ENCODE data around the gene UNC5C. TPM values are rescaled to one million over a fixed set of nuclear protein-coding genes. Genes with fewer than 3 reads are reported as not detected.

UNC5C gene
- total RNA-seq, 1 experiment from 2014 or later = 0.11 TPM

- DNase-seq (ENCODE audit: low spot score) = no peak
- Histone ChIP-seq H3K27me3 (replicated peaks; ENCODE audit: insufficient read depth, low read depth, low read length, poor library complexity) (no peaks in the 10 kb centered on the region), H3K36me3 (ENCODE audit: insufficient read depth, low read length, poor library complexity, severe bottlenecking) (no peaks in the 10 kb centered on the region), H3K9me3 (ENCODE audit: low read depth, low read length, poor library complexity, severe bottlenecking) (no peaks in the 10 kb centered on the region), H3K4me1 (ENCODE audit: insufficient read depth, low read length, poor library complexity, severe bottlenecking) (no peaks in the 10 kb centered on the region), H3K4me3 (ENCODE audit: low read depth, low read length, poor library complexity, severe bottlenecking) (no peak overlapping the region), H3K27ac (ENCODE audit: low read depth, low read length, poor library complexity, severe bottlenecking) (no peak overlapping the region)
- intact Hi-C loops (cut with micrococcal nuclease; ENCODE audit: unreplicated experiment) = no loop called here
- POLR2A ChIA-PET (ENCODE audit: low non-redundant PET) = no interaction called here
- CTCF ChIA-PET = no interaction called here
- BruUV-seq (replicated peaks) = no TSS peak
- no peak for TF ChIP-seq CTCF (conservative IDR thresholded peaks at IDR 0.05; ENCODE audit: low read depth, low read length)
- TF ChIP-seq EZH2 (IDR thresholded peaks at IDR 0.05; ENCODE audit: borderline replicate concordance, low read depth, low read length, poor library complexity, severe bottlenecking) = no peak
Observed at GRCh38 chr4:95537191-95537590, 11.6 kb downstream of the UNC5C start.

DNA sequence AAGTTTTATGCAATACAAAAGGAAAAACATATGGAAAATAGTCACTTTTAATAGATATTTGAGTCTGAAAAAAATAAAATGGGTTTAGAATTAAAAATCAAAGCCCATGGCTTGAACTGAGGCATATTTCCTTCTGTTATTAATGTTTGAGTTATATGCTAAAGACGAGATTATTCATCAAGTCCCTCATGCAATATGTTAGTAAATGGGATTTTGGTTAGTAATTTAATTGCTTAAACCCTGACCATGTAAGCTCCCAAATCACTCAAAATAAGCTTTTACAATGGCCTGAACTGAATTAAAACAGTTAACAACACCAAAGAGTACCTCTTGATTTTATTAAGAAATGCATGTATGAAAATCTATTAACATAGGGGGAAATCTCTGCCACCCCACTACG lies 12.1 kb downstream of the UNC5C start:
- no peaks in the 10 kb centered on the region for H3K27me3 ChIP-seq (replicated peaks; ENCODE audit: insufficient read depth, low read depth, low read length, poor library complexity)
- no peaks in the 10 kb centered on the region for H3K9me3 ChIP-seq (ENCODE audit: low read depth, low read length, poor library complexity, severe bottlenecking)
- H3K36me3 ChIP-seq (ENCODE audit: insufficient read depth, low read length, poor library complexity, severe bottlenecking) = no peaks in the 10 kb centered on the region
- no peak for DNase-seq (ENCODE audit: low spot score)
- H3K4me3 ChIP-seq (ENCODE audit: low read depth, low read length, poor library complexity, severe bottlenecking) = no peak overlapping the region
- BruUV-seq (replicated peaks) = no TSS peak
- no peaks in the 10 kb centered on the region for H3K4me1 ChIP-seq (ENCODE audit: insufficient read depth, low read length, poor library complexity, severe bottlenecking)
- no peak for TF ChIP-seq EZH2 (IDR thresholded peaks at IDR 0.05; ENCODE audit: borderline replicate concordance, low read depth, low read length, poor library complexity, severe bottlenecking)
- no peak for TF ChIP-seq CTCF (conservative IDR thresholded peaks at IDR 0.05; ENCODE audit: low read depth, low read length)
- H3K27ac ChIP-seq (ENCODE audit: low read depth, low read length, poor library complexity, severe bottlenecking) = no peak overlapping the region
- CTCF ChIA-PET = no interaction called here
- POLR2A ChIA-PET (ENCODE audit: low non-redundant PET) = no interaction called here
- intact Hi-C loops (cut with micrococcal nuclease; ENCODE audit: unreplicated experiment) = no loop called here

- Histone ChIP-seq H3K27me3 (replicated peaks; ENCODE audit: insufficient read depth, low read depth, low read length, poor library complexity) (no peaks in the 10 kb centered on the region), H3K4me3 (ENCODE audit: low read depth, low read length, poor library complexity, severe bottlenecking) (no peak overlapping the region), H3K9me3 (ENCODE audit: low read depth, low read length, poor library complexity, severe bottlenecking) (no peaks in the 10 kb centered on the region), H3K27ac (ENCODE audit: low read depth, low read length, poor library complexity, severe bottlenecking) (no peak overlapping the region), H3K4me1 (ENCODE audit: insufficient read depth, low read length, poor library complexity, severe bottlenecking) (no peaks in the 10 kb centered on the region), H3K36me3 (ENCODE audit: insufficient read depth, low read length, poor library complexity, severe bottlenecking) (no peaks in the 10 kb centered on the region)
- CTCF ChIA-PET = no interaction called here
- TF ChIP-seq CTCF (conservative IDR thresholded peaks at IDR 0.05; ENCODE audit: low read depth, low read length) (no peak), EZH2 (IDR thresholded peaks at IDR 0.05; ENCODE audit: borderline replicate concordance, low read depth, low read length, poor library complexity, severe bottlenecking) (no peak)
- POLR2A ChIA-PET (ENCODE audit: low non-redundant PET) = no interaction called here
- DNase-seq (ENCODE audit: low spot score) = no peak
- no TSS peak for BruUV-seq (replicated peaks)
- intact Hi-C loops (cut with micrococcal nuclease; ENCODE audit: unreplicated experiment) = no loop called here
Observed at GRCh38 chr4:95535180-95535579, 13.6 kb downstream of the UNC5C start.
